Gastroesophageal sphincter (tissue), 4 donors: Measurements from ENCODE around the gene PPP3R2. TPM values are rescaled to one million over a fixed set of nuclear protein-coding genes. Genes with fewer than 3 reads are reported as not detected.

Experiments
- ATAC-seq: fragments of 150-250 bp; one replicate; pipeline ENCODE4 v1.9.1; 2016; ENCODE audit warnings: mild to moderate bottlenecking, moderate library complexity
- H3K27ac ChIP-seq, 4 donors: fragments of 200-600 bp; sonication (generic) in 3 of 4; 1 replicate in 3 of 4; 2 replicates in 1 of 4; pipeline ENCODE4 v1.5.1; 2016 to 2019
- H3K27me3 ChIP-seq: fragments of 200-600 bp; sonication (generic); one replicate; pipeline ENCODE4 v1.5.1; 2019
- H3K36me3 ChIP-seq, 2 donors: fragments of 200-600 bp; sonication (generic); one replicate each; pipeline ENCODE4 v1.5.1; 2019; ENCODE audit warnings: control low read depth in 1 of 2
- H3K4me1 ChIP-seq, 3 donors: fragments of 200-600 bp; sonication (generic); 1 replicate in 2 of 3; 2 replicates in 1 of 3; pipeline ENCODE4 v1.5.1; 2016 to 2019; ENCODE audit warnings: control low read depth in 2 of 3
- H3K4me3 ChIP-seq, 2 donors: fragments of 200-600 bp; sonication (generic); one replicate each; pipeline ENCODE4 v1.5.1; 2019; ENCODE audit warnings: mild to moderate bottlenecking in 1 of 2, moderate library complexity in 1 of 2
- H3K9me3 ChIP-seq, 3 donors: fragments of 200-600 bp; sonication (generic); one replicate each; pipeline ENCODE4 v1.5.1; 2017 to 2019; ENCODE audit warnings: control low read depth in 2 of 3
- EP300 ChIP-seq: sonication (generic); formaldehyde crosslinking; IDR thresholded peaks from one replicate; pipeline ENCODE4 v1.6.1; 2017; ENCODE audit warnings: antibody characterized with exemption, mild to moderate bottlenecking
- POLR2A ChIP-seq, 2 donors: fragments of 450-650 bp; IDR thresholded peaks; one replicate each; pipeline ENCODE4 v1.6.1; 2017; ENCODE audit warnings: antibody characterized with exemption in 2 of 2, mild to moderate bottlenecking in 2 of 2, moderate library complexity in 1 of 2
- POLR2AphosphoS5 ChIP-seq: sonication (generic); formaldehyde crosslinking; IDR thresholded peaks from one replicate; pipeline ENCODE4 v1.6.1; 2017; ENCODE audit warnings: antibody characterized with exemption
- WGBS, 2 donors: methylation state at CpG; one replicate each; pipeline ENCODE4 v1.1.5; 2018; ENCODE audit warnings: low coverage in 1 of 2; 5-methylcytosine and 5-hydroxymethylcytosine counted together
- total RNA-seq, 4 donors: library from RNA; depleted of rRNA; stranded (reverse); fragments of >200 nt; gene quantifications; one replicate each; pipeline ENCODE4 v1.1.0, GENCODE V29; 2016
- TF ChIP-seq, protein P1 (sequence below), 4 experiments: fragments of 200-600 bp in 2 of 4; fragments of 450-650 bp in 2 of 4; sonication (generic) in 1 of 4; IDR thresholded peaks; one replicate each; pipeline ENCODE4 v1.5.1; 2017 to 2019; ENCODE audit warnings: antibody characterized with exemption in 4 of 4, mild to moderate bottlenecking in 2 of 4, moderate library complexity in 2 of 4

The PPP3R2 gene
- total RNA-seq, 4 donors from 2014 or later, result not detected

GRCh38 chr9:101567725-101568350 lies 26.9 kb downstream of the PPP3R2 start:
- Histone ChIP-seq H3K36me3 (peaks cover 0 to 82% of the 10 kb centered on the region in 2 donors), H3K4me1 (no peaks in the 10 kb centered on the region), H3K27me3 (no peaks in the 10 kb centered on the region), H3K27ac (no peak overlapping the region), H3K4me3 (no peak overlapping the region), H3K9me3 (no peaks in the 10 kb centered on the region)
- 97 to 100% methylated on average over 2 to 3 of the region's 3 CpGs for whole genome bisulfite sequencing, 2 donors
- no peak for ATAC-seq
- TF ChIP-seq, protein P1, sequence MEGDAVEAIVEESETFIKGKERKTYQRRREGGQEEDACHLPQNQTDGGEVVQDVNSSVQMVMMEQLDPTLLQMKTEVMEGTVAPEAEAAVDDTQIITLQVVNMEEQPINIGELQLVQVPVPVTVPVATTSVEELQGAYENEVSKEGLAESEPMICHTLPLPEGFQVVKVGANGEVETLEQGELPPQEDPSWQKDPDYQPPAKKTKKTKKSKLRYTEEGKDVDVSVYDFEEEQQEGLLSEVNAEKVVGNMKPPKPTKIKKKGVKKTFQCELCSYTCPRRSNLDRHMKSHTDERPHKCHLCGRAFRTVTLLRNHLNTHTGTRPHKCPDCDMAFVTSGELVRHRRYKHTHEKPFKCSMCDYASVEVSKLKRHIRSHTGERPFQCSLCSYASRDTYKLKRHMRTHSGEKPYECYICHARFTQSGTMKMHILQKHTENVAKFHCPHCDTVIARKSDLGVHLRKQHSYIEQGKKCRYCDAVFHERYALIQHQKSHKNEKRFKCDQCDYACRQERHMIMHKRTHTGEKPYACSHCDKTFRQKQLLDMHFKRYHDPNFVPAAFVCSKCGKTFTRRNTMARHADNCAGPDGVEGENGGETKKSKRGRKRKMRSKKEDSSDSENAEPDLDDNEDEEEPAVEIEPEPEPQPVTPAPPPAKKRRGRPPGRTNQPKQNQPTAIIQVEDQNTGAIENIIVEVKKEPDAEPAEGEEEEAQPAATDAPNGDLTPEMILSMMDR (IDR thresholded peaks at IDR 0.05), result no peak
- no peak for TF ChIP-seq POLR2AphosphoS5
- no peak for TF ChIP-seq EP300
- TF ChIP-seq POLR2A (IDR thresholded peaks at IDR 0.05), result no peak

GRCh38 chr9:101566904-101567724 lies 27.7 kb downstream of the PPP3R2 start:
- ATAC-seq, result no peak
- Histone ChIP-seq H3K27me3 (no peaks in the 10 kb centered on the region), H3K9me3 (no peaks in the 10 kb centered on the region), H3K36me3 (peaks cover 0 to 90% of the 10 kb centered on the region in 2 donors), H3K4me1 (no peaks in the 10 kb centered on the region), H3K27ac (no peak overlapping the region), H3K4me3 (no peak overlapping the region)
- 84 to 87% methylated on average over 5 of the region's 5 CpGs for WGBS, 2 donors
- TF ChIP-seq, protein P1 (IDR thresholded peaks at IDR 0.05), result peak in 1 of 4 experiments; percentile 18
- TF ChIP-seq POLR2A (IDR thresholded peaks at IDR 0.05) (no peak), EP300 (no peak)

GRCh38 chr9:101564252-101564651 lies 30.5 kb downstream of the PPP3R2 start:
- Histone ChIP-seq H3K27ac (no peak overlapping the region), H3K9me3 (no peaks in the 10 kb centered on the region), H3K36me3 (peaks cover 4 to 100% of the 10 kb centered on the region in 2 donors), H3K4me3 (no peak overlapping the region), H3K27me3 (no peaks in the 10 kb centered on the region), H3K4me1 (no peaks in the 10 kb centered on the region)
- ATAC-seq, result no peak
- TF ChIP-seq EP300 (no peak), POLR2AphosphoS5 (no peak), POLR2A (IDR thresholded peaks at IDR 0.05) (no peak)
- TF ChIP-seq, protein P1 (IDR thresholded peaks at IDR 0.05), result no peak

DNA sequence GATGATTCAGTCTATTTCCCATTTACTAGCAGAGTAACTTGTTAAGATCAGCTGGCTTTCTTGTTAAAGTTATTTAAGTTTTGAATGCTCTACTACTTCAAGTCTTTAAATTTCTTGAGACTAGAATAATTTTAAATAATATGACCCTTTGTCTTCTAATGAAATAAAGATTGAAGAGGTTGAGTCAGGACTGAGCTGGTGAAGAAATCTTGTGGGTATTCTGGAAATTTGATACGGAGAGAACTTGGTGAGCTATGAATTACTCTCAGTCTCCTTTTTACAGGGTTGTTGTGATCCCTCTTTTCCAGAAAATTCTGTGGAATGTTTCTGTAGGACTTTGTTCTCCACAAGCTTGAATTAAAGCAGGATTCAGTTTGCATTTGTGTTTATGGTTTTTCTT lies 31.8 kb downstream of the PPP3R2 start:
- no peak overlapping the region for H3K27ac ChIP-seq
- peaks cover 0 to 7% (median 0%) of the 10 kb centered on the region in 3 donors for H3K9me3 ChIP-seq
- 95 to 100% methylated on average over 1 of the region's 1 CpG for WGBS, 2 donors
- H3K4me3 ChIP-seq, result no peak overlapping the region
- TF ChIP-seq EP300 (no peak), POLR2AphosphoS5 (no peak), POLR2A (IDR thresholded peaks at IDR 0.05) (no peak)
- TF ChIP-seq, protein P1 (IDR thresholded peaks at IDR 0.05), result no peak
- peaks cover 9 to 100% of the 10 kb centered on the region in 2 donors for H3K36me3 ChIP-seq
- H3K4me1 ChIP-seq, result no peaks in the 10 kb centered on the region
- no peaks in the 10 kb centered on the region for H3K27me3 ChIP-seq
- no peak for ATAC-seq

DNA sequence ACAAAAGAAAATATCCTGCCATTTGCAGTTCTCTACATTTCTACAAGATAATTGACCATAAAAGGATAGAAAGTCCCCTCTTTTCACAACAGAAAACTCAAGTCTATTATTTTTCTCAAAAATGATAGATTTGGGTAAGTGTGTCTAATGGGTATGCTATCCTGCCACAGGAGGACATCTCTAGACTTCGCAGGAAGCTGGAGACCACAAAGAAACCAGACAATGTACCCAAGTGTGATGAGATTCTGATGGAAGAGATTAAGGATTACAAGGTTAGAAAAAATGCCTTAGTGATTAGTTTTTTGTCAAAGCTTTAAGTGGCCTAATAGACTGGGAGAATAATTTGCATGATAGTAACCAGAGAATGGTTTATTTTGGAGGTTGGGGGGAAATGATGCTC lies 33.0 kb downstream of the PPP3R2 start:
- H3K9me3 ChIP-seq, result peaks cover 0 to 7% (median 0%) of the 10 kb centered on the region in 3 donors
- H3K27ac ChIP-seq, result no peak overlapping the region
- H3K36me3 ChIP-seq, result peaks cover 9 to 100% of the 10 kb centered on the region in 2 donors
- no peaks in the 10 kb centered on the region for H3K4me1 ChIP-seq
- no peak for ATAC-seq
- no peaks in the 10 kb centered on the region for H3K27me3 ChIP-seq
- no peak overlapping the region for H3K4me3 ChIP-seq
- whole genome bisulfite sequencing, 2 donors, result 92 to 100% methylated on average over 1 of the region's 1 CpG
- no peak for TF ChIP-seq POLR2AphosphoS5
- no peak for TF ChIP-seq POLR2A (IDR thresholded peaks at IDR 0.05)
- no peak for TF ChIP-seq EP300
- TF ChIP-seq, protein P1 (IDR thresholded peaks at IDR 0.05), result no peak
